Urinary bladder (tissue), 4 donors: ENCODE measurements around the gene WDR1. TPM values are rescaled to one million over a fixed set of nuclear protein-coding genes. Genes with fewer than 3 reads are reported as not detected.
A peak's percentile ranks its signal among the peaks of the same experiment; 100 is the strongest.

Experiments used
- DNase-seq: peaks from one replicate; pipeline ENCODE4 v3.0.0-alpha.2; 2015; ENCODE audit errors: extremely low spot score
- H3K27ac ChIP-seq: one replicate; pipeline ENCODE4 v1.5.1; 2013; ENCODE audit warnings: low read depth, mild to moderate bottlenecking, moderate library complexity
- H3K36me3 ChIP-seq: one replicate; pipeline ENCODE4 v1.6.1; 2013; ENCODE audit warnings: mild to moderate bottlenecking, moderate library complexity; ENCODE audit not compliant: insufficient read depth
- H3K4me1 ChIP-seq: one replicate; pipeline ENCODE4 v1.6.1; 2013; ENCODE audit warnings: mild to moderate bottlenecking, moderate library complexity; ENCODE audit not compliant: insufficient read depth
- H3K4me3 ChIP-seq: one replicate; pipeline ENCODE4 v1.5.1; 2013; ENCODE audit warnings: low read depth, low read length
- WGBS: extraction: QIAGEN DNeasy Blood & Tissue Kit; methylation state at CpG from one replicate; pipeline ENCODE4 v1.1.7; 2013; 5-methylcytosine and 5-hydroxymethylcytosine counted together
- polyA plus RNA-seq: library from polyadenylated mRNA; stranded (reverse); fragments of 200-250 nt; gene quantifications from one replicate; pipeline ENCODE4 v1.2.3, GENCODE V29; 2013
- total RNA-seq: library from RNA; depleted of rRNA; stranded (reverse); fragments of >200 nt; gene quantifications from one replicate; pipeline ENCODE4 v1.2.3, GENCODE V29; 2014
- donor health status: healthy with polysubstance abuse.
- donor health status: healthy.

The WDR1 gene
- total and polyA plus RNA-seq, 2 donors, result 107 to 361 TPM

DNA sequence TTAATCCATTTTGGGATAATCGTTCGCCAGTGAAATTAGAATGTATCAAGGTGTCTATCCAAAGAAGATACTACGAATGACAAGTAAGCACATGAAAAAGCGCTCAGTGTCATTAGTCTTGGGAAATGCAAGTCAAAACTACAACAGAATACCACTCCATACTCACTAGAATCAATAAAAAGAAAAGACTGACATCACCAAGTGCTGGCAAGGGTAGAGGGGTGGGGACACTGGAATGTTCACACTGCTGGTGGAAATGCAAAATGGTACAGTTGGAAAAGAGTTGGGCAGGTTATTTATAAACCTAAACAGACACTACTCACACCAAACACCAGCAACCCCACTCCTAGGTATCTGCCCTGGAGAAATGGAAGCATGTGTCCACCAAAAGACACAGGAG is 11.2 kb downstream of the WDR1 start:
- H3K36me3 ChIP-seq, result no peaks in the 10 kb centered on the region
- no peak for DNase-seq
- no peak overlapping the region for H3K27ac ChIP-seq
- peaks cover 4% of the 10 kb centered on the region for H3K4me1 ChIP-seq
- no peak overlapping the region for H3K4me3 ChIP-seq
- WGBS, result 71% methylated on average over 4 of the region's 4 CpGs

DNA sequence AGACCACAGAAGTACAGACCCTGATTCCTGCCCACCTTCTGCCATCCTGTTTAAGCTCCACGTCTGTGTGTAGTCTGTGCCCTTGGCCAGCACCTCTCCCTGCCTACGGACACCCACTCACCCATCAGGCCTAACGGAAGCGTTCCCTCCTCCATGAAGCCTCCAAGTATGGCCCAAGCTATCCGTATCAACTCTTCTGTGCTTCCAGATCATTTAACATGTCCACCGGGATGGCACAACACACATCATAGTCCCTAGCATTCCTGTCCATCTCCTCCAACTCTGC is 11.7 kb downstream of the WDR1 start:
- H3K27ac ChIP-seq, result peak overlapping the region; percentile 79
- no peak for DNase-seq
- H3K4me3 ChIP-seq, result no peak overlapping the region
- H3K36me3 ChIP-seq, result no peaks in the 10 kb centered on the region
- 58% methylated on average over 6 of the region's 6 CpGs for WGBS
- peaks cover 4% of the 10 kb centered on the region for H3K4me1 ChIP-seq

DNA sequence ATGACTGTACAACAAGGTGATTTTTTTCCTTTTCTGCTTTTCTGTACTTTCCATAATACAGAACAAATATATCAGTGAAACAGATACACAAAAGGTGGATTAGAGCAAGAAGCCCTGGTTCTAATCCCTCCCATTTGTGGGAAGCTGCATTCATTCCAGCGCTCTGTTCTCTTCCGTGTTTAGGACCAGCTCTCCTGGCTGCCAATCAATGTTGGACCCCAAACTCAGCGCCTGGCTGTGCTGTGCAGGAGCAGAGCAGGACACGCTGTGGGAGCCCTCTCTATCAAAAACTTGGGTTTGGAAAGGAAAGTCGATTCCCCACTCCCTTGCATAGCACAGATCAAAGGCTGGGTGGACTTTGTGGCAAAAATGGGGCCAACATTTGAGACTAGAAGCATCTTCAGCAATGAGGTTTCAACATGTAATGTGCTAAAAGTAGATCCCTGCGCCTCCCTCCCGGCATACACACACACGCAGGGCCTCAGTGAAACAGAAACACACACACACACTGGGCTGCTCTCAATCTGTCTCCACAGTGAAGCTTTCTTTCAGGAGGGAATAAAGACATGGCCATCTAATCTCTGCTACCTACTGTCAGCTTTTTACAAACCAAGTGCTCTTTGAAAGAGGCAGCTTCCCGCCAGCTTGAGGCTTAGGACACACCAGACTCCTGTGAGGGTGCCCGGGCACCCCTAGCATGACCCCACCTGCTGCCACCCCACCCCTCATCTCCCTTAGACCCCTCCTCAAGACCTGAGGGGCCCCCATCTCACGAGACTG is 12.2 kb downstream of the WDR1 start:
- peaks cover 4% of the 10 kb centered on the region for H3K4me1 ChIP-seq
- no peaks in the 10 kb centered on the region for H3K36me3 ChIP-seq
- no peak overlapping the region for H3K4me3 ChIP-seq
- peak overlapping the region; percentile 79 for H3K27ac ChIP-seq
- DNase-seq, result no peak
- 46% methylated on average over 11 of the region's 11 CpGs for WGBS

DNA sequence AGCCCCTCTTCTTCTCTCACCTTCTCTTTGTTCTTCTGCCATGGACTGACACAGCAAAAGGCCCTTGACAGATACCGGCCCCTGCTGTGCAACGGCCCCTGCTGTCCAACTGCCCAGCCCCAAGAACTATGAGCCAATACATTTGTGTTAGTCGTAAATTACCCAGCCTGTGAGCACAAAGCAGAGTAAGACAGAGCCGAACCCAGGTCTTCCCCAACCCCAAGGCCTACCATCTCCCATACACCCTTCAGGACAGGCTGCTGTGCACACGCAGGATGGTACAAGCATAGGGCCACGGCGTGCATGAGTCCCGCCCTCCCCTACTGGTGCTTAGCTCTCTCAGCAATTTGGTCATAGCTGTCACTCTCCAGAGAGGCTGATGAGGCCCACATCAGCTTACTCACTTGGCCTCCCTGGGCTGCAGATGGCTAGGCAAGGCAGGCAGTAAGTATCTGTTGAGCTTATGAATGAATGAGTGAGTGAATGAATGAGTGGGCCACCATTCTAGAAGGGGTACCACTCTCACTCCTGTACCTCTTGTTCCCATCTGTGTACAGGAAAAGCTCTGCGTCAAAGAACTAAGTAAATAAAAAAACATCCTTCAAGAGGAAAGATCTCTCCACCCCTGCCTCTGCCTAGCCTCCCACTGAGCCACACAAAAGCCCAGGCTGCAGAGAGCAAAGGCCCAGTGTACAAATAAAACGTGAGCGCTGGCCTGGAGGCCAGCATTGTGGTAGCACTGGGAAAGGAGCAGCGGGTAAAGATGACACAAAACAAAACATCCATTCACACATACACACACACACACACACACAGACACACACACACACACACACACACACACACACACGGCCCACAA is 13.9 kb downstream of the WDR1 start:
- WGBS, result 68% methylated on average over 13 of the region's 13 CpGs
- DNase-seq, result no peak
- Histone ChIP-seq H3K36me3 (no peaks in the 10 kb centered on the region), H3K4me3 (no peak overlapping the region), H3K4me1 (peaks cover 4% of the 10 kb centered on the region), H3K27ac (no peak overlapping the region)

DNA sequence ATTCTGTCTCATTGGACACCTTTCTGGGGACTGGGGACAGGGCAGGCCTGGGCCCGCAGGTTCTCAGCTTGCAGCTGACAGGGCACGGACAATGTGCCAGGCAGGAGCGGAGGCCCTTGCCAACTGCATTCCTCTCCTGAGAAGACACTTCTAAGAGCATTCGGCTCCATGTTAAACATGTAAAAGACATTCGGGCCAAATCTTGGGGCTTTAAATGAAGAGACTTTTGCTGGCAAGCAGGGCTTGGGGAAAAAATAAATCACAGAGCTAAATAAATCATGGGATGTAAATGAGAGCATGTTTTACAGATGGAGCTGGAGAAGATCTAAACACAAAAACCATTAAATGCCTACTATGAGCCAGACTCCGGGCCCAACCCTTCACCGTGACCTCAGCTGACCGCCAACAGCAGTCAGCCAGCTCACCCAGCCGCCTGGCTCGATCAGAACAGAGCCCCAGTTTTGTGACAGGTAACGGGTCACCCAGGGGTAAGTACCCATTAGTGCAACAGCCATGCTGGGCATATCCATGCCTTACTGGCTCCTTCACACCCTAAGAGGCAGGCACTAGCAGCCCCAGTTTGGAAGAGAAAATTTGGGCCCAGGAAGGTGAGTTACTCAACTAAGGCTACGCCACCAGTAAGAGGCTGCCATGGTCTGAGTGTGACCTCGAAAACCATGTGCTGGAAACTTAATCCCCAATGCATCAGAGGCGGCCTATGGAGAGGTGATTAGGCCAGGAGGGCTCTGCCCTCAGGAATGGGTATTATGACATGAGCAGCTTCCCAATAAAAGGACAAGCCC is 14.7 kb downstream of the WDR1 start:
- WGBS, result 31% methylated on average over 14 of the region's 14 CpGs
- Histone ChIP-seq H3K27ac (peak overlapping the region; percentile 59), H3K4me1 (peaks cover 4% of the 10 kb centered on the region), H3K4me3 (no peak overlapping the region), H3K36me3 (no peaks in the 10 kb centered on the region)
- DNase-seq, result no peak

DNA sequence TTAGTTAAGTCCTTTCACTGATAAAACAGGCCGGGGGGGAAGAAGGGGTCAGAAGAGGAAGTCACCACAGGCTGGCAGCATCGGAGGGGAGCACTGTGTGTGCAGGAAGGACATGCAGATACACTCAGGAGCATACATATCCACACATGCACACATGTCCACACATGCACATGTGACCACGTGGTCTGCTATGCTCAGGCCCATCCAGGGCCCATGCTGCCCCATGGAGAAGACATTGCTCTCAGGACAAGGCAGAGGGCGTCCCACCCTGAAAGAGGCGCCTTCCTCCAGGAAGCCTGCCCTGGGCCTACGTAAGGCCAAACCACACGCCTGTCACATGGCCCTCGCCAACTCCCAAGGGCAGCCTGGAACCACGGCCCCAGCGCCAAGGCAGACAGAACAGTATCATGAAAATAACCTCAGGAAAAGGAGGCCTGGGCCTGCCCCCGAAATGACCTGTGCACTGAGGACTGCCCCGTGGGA is 15.8 kb downstream of the WDR1 start:
- H3K4me3 ChIP-seq, result no peak overlapping the region
- peaks cover 4% of the 10 kb centered on the region for H3K4me1 ChIP-seq
- H3K27ac ChIP-seq, result no peak overlapping the region
- DNase-seq, result no peak
- H3K36me3 ChIP-seq, result no peaks in the 10 kb centered on the region
- 68% methylated on average over 12 of the region's 12 CpGs for WGBS

DNA sequence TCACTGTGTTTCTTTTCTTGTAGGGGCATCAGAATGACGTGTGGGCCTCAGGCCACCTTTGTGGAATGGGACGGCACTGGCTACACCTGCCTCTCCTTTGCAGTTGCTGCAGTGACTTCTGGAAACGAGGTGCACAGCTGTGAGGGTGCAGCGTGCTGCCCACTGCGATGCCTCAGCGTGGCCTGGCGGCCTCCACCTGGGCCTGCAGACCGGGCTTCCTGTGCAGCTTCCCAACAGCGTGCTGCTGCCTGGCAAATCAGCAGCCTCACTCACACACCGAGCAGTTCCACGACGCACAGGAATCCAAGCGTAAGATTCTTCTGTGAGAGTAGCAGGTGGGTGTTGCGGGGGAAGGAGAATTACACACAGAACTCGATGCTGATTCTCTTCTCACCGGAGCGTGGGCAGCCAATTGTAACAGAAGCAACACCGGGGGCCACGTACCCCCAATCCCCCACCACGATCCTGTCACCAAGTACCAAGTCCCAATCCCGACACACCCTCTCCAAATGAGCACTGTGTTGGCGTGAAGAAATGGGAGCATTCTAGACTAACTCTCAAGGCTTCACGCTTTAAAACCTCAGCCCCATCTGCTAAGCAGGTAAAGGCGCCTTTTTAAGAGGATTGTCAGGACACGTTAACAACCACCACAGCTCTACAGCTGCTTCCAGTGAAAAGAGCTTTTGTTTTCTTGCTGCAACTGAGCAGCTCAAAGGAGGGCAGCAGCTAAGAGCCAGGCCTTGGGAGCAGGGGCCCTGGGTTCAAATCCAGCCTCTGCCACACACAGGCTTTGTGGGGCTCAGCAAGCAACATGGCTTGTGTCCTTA is 16.9 kb downstream of the WDR1 start:
- H3K36me3 ChIP-seq, result no peaks in the 10 kb centered on the region
- no peak overlapping the region for H3K4me3 ChIP-seq
- 84% methylated on average over 25 of the region's 25 CpGs for WGBS
- H3K27ac ChIP-seq, result no peak overlapping the region
- H3K4me1 ChIP-seq, result no peaks in the 10 kb centered on the region
- DNase-seq, result no peak

DNA sequence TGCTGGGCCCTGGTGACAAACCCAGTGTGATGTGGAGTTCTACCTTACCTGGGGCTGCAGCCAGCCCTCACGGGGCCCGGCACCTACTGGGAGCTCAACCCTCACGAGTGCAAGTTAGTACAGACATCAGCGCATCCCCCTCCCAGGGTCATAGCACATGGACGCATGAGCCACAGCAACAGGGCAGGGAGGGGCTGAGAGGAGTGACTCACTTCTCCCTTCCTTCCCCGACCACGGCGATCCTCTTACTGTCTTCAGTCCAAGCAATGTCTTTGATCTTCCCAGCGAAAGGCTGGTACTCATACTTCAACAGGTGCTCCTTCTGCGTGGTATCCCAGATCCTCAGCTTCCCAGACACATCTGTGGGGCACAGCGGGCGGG is 17.8 kb downstream of the WDR1 start:
- no peak for DNase-seq
- no peaks in the 10 kb centered on the region for H3K36me3 ChIP-seq
- 60% methylated on average over 12 of the region's 12 CpGs for WGBS
- H3K27ac ChIP-seq, result no peak overlapping the region
- no peak overlapping the region for H3K4me3 ChIP-seq
- no peaks in the 10 kb centered on the region for H3K4me1 ChIP-seq

DNA sequence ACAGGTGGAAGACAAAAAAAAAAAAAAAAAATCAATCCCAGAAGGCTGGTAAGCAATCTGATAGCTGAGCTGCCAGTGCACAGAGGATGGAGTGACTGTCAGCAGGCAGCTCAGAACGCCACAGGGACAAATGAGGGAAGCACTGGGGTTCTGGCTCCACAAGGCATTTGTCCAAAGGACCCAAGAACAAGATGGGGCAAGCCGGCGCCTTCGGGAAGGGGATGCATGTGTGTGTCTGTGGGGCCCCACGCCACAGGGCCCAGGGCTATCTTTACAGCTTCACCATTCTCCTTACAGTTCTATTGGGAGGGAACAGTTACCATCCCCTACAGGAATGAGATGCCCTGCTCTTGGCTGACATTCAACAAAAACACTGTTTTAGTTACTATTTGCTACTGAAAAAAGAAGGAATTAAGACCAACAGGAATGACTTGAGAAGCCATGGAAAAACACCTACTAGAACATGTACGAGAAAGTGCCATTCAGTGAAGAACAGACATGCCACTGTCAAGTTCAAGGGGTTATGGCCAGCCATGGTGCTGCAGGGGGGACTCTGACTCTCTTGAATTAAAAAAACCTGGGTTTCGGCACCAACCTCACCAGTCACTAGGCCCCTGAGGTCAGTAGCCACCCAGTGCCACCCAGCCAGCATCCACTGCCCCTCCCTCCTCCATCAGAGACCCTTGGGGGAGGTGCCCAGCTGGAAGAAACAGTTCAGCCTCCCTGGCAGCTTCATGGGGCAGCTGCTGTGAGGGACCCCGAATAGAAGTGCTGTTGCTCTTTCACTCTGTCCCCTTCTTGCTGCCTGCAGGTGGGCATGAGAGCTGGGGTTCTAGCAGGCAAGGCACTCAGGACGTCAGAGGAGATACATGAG is 18.5 kb downstream of the WDR1 start:
- no peaks in the 10 kb centered on the region for H3K36me3 ChIP-seq
- no peak overlapping the region for H3K27ac ChIP-seq
- no peak overlapping the region for H3K4me3 ChIP-seq
- no peaks in the 10 kb centered on the region for H3K4me1 ChIP-seq
- DNase-seq, result no peak
- WGBS, result 87% methylated on average over 9 of the region's 9 CpGs

DNA sequence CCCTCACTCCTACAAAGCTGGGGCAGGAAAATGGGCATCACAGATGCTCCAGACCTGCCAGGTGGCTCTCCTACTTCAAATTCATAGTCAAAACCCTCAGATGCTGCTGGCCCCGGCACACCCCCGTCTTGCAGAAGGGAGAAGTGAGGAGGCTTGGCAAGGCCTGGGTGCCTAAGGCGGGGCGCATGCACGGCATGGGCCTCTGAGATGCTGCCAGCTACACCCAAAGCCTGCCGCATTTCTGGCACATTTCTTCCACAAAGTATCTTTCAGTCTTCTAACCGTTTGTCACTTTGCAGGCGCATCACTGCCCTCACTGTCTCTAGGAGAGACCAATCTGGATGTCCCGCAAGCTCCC is 19.6 kb downstream of the WDR1 start:
- DNase-seq, result no peak
- Histone ChIP-seq H3K27ac (peak overlapping the region; percentile 58), H3K4me3 (no peak overlapping the region), H3K36me3 (no peaks in the 10 kb centered on the region), H3K4me1 (no peaks in the 10 kb centered on the region)
- 70% methylated on average over 9 of the region's 9 CpGs for WGBS

DNA sequence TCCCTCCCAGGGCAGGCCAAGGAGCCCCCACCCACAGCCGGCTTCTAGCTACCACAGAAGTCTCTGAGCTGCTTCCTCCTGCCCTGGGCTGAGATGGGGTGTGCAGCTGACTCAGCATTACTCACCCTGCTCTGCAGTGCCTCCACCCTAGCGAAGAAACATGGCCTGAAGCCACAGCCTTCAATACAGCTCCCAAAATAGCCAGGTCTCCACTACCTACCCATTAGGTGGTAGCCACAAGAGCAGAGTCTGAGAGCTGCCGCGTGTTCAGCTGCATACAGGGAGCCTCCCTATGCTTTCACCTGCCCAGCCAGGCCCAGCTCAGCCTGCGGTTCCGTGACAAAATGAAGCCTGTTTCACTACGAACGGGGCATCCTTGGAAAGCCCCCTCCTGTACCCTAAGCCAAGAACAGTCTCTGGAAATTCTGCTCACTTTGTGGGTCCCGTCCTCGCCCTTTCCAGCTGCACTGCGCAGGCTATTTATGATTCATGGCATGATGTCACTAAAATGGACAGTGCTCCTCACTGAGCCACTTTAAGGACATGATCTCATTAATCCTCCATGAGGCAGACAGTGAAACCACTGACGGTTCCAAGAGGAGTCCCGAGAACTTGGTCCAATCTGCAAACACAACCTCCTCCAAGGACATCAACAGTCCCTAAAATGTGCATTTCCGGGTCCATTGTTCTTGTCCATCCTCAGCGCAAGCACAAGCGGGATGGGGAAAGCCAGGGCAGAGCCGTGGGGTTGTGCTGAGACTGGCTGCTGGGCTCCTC is 20.2 kb downstream of the WDR1 start:
- H3K27ac ChIP-seq, result peak overlapping the region; percentile 58
- no peak overlapping the region for H3K4me3 ChIP-seq
- no peaks in the 10 kb centered on the region for H3K4me1 ChIP-seq
- DNase-seq, result no peak
- WGBS, result 38% methylated on average over 17 of the region's 17 CpGs
- peaks cover 4% of the 10 kb centered on the region for H3K36me3 ChIP-seq
